ENCODE measurements around the gene PRR16. TPM values are rescaled to one million over a fixed set of nuclear protein-coding genes. Genes with fewer than 3 reads are reported as not detected.
"Not testable (repeated sequence)": the region's sequence is repeated elsewhere in the genome, so short reads cannot be mapped to it uniquely, and the experiment has no call there.

The PRR16 gene
- total RNA-seq, 2 donors from 2014 or later = 4.3 to 6.0 TPM

DNA sequence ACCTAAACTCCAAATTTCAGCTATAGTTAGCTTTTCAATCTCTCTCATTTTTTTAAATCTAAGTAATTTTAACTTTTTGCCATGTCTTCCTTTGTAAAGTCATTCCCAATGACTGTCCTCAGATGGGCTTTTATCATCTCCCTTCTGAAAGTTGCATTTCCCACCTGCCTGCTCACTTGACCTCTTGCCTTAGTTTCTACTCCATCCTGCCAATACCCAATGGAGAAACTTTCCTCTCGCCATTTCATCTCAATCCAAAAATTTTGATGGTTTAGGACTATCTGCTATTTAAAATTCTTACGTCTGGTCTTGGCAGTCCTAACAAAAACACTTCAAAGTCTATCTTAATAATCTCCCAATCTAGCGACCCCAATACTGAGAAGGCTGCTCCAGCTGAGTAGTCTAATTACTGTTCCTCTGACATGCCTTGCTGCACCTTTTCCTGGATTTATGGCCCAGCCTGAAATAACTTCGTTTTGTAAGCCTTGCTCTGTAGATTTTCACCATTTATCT lies 231.3 kb downstream of the PRR16 start:
- DNase-seq (ENCODE audit: low spot score) = no peak
- intact Hi-C loops (cut with DNase I) = no loop called here

DNA sequence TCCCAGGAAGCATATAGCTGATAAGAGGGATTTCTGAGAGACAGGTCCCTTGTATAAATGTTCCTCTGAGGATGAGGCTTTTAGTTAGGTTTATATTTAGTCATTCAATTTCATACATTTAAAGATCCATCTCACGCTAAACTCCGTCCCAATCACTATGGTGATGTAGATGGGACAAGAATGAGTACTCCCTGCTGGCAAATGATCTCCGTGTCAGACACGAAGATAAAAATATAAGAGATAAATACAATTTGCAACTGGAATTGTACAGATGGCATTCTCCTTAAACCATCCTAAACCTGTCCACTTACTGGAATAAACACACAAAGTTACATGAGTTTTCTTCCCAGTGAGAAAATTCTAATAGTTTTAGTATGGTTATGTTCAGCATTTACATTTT lies 233.0 kb downstream of the PRR16 start:
- intact Hi-C loops (cut with DNase I) = no loop called here
- no peak for DNase-seq (ENCODE audit: low spot score)

DNA sequence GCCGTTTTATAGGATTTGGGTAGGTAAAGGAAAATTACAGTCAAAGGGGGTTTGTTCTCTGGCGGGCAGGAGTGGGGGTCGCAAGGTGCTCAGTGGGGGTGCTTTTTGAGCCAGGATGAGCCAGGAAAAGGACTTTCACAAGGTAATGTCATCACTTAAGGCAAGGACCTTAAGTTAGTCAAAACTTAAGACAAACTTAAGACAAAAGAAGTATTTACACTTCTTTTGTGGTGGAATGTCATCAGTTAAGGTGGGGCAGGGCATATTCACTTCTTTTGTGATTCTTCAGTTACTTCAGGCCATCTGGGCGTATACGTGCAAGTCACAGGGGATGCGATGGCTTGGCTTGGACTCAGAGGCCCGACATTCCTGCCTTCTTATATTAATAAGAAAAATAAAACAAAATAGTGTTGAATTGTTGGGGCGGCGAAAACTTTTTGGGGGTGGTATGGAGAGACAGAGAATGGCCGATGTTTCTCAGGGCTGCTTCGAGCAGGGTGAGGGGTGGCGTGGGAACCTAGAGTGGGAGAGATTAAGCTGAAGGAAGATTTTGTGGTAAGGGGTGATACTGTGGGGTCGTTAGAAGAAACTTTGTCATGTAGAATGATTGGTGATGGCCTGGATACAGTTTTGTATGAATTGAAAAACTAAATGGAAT lies 233.7 kb downstream of the PRR16 start:
- intact Hi-C loops (cut with DNase I); DNase-seq (ENCODE audit: low spot score): not testable (repeated sequence)

DNA sequence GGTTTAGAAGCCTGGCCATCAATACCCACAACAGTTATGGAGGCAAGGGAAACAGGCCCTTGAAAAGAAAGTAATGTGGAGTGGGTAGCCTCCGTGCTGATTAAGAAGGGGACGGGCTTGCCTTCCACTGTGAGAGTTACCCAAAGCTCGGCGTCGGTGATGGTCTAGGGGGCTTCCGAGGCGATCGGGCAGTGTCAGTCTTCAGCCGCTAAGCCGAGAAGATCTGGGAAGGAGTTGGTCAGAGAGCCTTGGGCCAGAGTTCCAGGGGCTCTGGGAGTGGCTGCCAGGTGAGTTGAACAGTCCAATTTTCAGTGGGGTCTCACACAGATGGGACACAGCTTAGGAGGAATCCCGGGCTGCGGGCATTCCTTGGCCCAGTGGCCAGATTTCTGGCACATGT lies 236.6 kb downstream of the PRR16 start:
- intact Hi-C loops (cut with DNase I); DNase-seq (ENCODE audit: low spot score): not testable (repeated sequence)

GRCh38 chr5:120702817-120703538 lies 238.9 kb downstream of the PRR16 start:
- intact Hi-C loops (cut with DNase I); DNase-seq (ENCODE audit: low spot score): not testable (repeated sequence)

GRCh38 chr5:120703918-120704587 lies 240.0 kb downstream of the PRR16 start:
- intact Hi-C loops (cut with DNase I) = no loop called here

GRCh38 chr5:120706877-120707276 lies 242.8 kb downstream of the PRR16 start:
- intact Hi-C loops (cut with DNase I) = no loop called here

More at GRCh38 chr5:120703918-120704587, 240.0 kb downstream of the PRR16 start:
- DNase-seq (ENCODE audit: low spot score) = no peak

GRCh38 chr5:120717381-120717780 lies 253.3 kb downstream of the PRR16 start:
- DNase-seq (ENCODE audit: low spot score) = no peak
- intact Hi-C loops (cut with DNase I) = no loop called here

More at GRCh38 chr5:120706877-120707276, 242.8 kb downstream of the PRR16 start:
- no peak for DNase-seq (ENCODE audit: low spot score)

GRCh38 chr5:120730214-120730613 lies 266.1 kb downstream of the PRR16 start:
- DNase-seq (ENCODE audit: low spot score) = no peak
- intact Hi-C loops (cut with DNase I) = no loop called here

- DNase-seq (ENCODE audit: low spot score) = no peak
- intact Hi-C loops (cut with DNase I) = no loop called here
Measured at GRCh38 chr5:120734033-120734432, 269.9 kb downstream of the PRR16 start.

DNA sequence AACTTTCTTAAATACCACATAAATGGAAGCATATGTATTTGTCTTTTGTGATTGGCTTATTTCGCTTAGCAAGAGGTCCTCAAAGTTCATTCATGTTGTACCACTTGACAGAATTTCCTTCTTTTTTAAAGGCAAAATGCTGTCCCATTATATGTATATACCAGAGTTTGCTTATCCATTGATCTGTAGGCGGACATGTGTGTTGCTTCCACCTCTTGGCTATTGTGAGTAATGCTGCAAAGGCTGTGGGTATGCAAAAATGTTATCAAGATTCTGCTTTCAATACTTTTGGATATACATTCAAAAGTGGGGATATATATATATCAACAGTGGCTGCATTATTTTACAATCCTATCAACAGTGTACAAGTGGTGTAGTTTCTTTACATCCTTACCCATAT lies 271.0 kb downstream of the PRR16 start:
- intact Hi-C loops (cut with DNase I) = no loop called here
- no peak for DNase-seq (ENCODE audit: low spot score)
